WTC11 (cell line): Measurements from ENCODE around the gene FURIN. TPM values are rescaled to one million over a fixed set of nuclear protein-coding genes. Genes with fewer than 3 reads are reported as not detected.

Experiments
- ATAC-seq: fragments of 200-7000 bp; cut with Tn5 transposase; 2 replicates; pipeline ENCODE4 v1.10.0; 2021; ENCODE audit warnings: mild to moderate bottlenecking, moderate library complexity
- CTCF ChIA-PET: fragments of 300-600 bp; sonication (Branson Sonifier 250); formaldehyde crosslinking; loops from one replicate; lab custom pipeline; 2021; ENCODE audit warnings: antibody characterized with exemption; lab: Charles Lee
- POLR2A ChIA-PET: fragments of 350-600 bp; sonication (Branson Sonifier 250); formaldehyde crosslinking; loops from one replicate; lab custom pipeline; 2021; ENCODE audit warnings: antibody characterized with exemption; lab: Charles Lee
- DNase-seq: peaks from one replicate; pipeline ENCODE4 v3.0.0; 2021; ENCODE audit warnings: low spot score
- H3K27ac Mint-ChIP-seq: 2 replicates; pipeline ENCODE4 v1.8.0; 2021; ENCODE audit warnings: mixed read lengths
- H3K27me3 Mint-ChIP-seq: 2 replicates; pipeline ENCODE4 v1.8.0; 2021; ENCODE audit warnings: low read depth, mild to moderate bottlenecking, moderate library complexity, mixed read lengths
- H3K36me3 Mint-ChIP-seq: 2 replicates; pipeline ENCODE4 v1.8.0; 2021; ENCODE audit warnings: mixed read lengths
- H3K4me1 Mint-ChIP-seq: 2 replicates; pipeline ENCODE4 v1.8.0; 2022; ENCODE audit warnings: mixed read lengths
- H3K4me3 Mint-ChIP-seq: 2 replicates; pipeline ENCODE4 v1.8.0; 2021; ENCODE audit warnings: mild to moderate bottlenecking, moderate library complexity, mixed read lengths
- H3K9me3 Mint-ChIP-seq: 2 replicates; pipeline ENCODE4 v1.8.0; 2021; ENCODE audit warnings: mixed read lengths
- ATF1 ChIP-seq: sonication (generic); formaldehyde crosslinking; IDR thresholded peaks from 2 replicates; pipeline ENCODE4 v1.8.1; 2023; ENCODE audit warnings: mild to moderate bottlenecking, moderate library complexity, missing genetic modification reagents
- GRHL2 ChIP-seq: fragments of 250-450 bp; sonication (Bioruptor Pico); IDR thresholded peaks from 2 replicates; pipeline ENCODE4 v1.8.0; 2022; ENCODE audit warnings: mild to moderate bottlenecking, moderate library complexity; ENCODE audit not compliant: insufficient replicate concordance, severe bottlenecking
- JAZF1 ChIP-seq: fragments of 250-450 bp; sonication (Bioruptor Pico); IDR thresholded peaks from 2 replicates; pipeline ENCODE4 v1.9.0; 2021; ENCODE audit warnings: moderate library complexity, mild to moderate bottlenecking, inconsistent platforms
- KAT7 ChIP-seq: sonication (generic); formaldehyde crosslinking; IDR thresholded peaks from 2 replicates; pipeline ENCODE4 v1.8.1; 2023; ENCODE audit warnings: missing genetic modification reagents, mild to moderate bottlenecking, borderline replicate concordance
- MXD4 ChIP-seq: fragments of 250-450 bp; sonication (Bioruptor Pico); IDR thresholded peaks from 2 replicates; pipeline ENCODE4 v1.8.0; 2021; ENCODE audit warnings: mild to moderate bottlenecking, moderate library complexity, borderline replicate concordance
- NFE2L1 ChIP-seq: sonication (generic); formaldehyde crosslinking; IDR thresholded peaks from 2 replicates; pipeline ENCODE4 v1.8.1; 2023; ENCODE audit warnings: missing genetic modification reagents
- RELA ChIP-seq: sonication (generic); formaldehyde crosslinking; IDR thresholded peaks from 2 replicates; pipeline ENCODE4 v1.8.1; 2022; ENCODE audit warnings: missing genetic modification reagents, mild to moderate bottlenecking, borderline replicate concordance
- ZNF263 ChIP-seq: sonication (generic); formaldehyde crosslinking; IDR thresholded peaks from 2 replicates; pipeline ENCODE4 v1.8.1; 2022; ENCODE audit warnings: low read depth, mild to moderate bottlenecking, moderate library complexity, missing genetic modification reagents
- ZNF416 ChIP-seq: fragments of 250-450 bp; sonication (Bioruptor Pico); IDR thresholded peaks from 2 replicates; pipeline ENCODE4 v1.9.0; 2021; ENCODE audit warnings: mild to moderate bottlenecking, inconsistent platforms
- ZNF671 ChIP-seq: fragments of 250-450 bp; sonication (Bioruptor Pico); IDR thresholded peaks from 2 replicates; pipeline ENCODE4 v1.8.0; 2021; ENCODE audit warnings: mild to moderate bottlenecking
- total RNA-seq: library from RNA; stranded (reverse); gene quantifications from 3 replicates; pipeline ENCODE4 v1.2.3, GENCODE V29; 2021
- TF ChIP-seq, protein P1 (sequence below): sonication (generic); formaldehyde crosslinking; IDR thresholded peaks from 2 replicates; pipeline ENCODE4 v1.8.0; 2022; ENCODE audit warnings: mild to moderate bottlenecking, missing genetic modification reagents
- TF ChIP-seq, protein P2 (sequence below): sonication (generic); formaldehyde crosslinking; IDR thresholded peaks from 2 replicates; pipeline ENCODE4 v1.8.1; 2023; ENCODE audit warnings: mild to moderate bottlenecking, moderate library complexity, missing genetic modification reagents
- TF ChIP-seq, protein P3 (sequence below): sonication (generic); formaldehyde crosslinking; IDR thresholded peaks from 2 replicates; pipeline ENCODE4 v1.8.1; 2023; ENCODE audit warnings: mild to moderate bottlenecking, missing genetic modification reagents, borderline replicate concordance
- TF ChIP-seq, protein P4 (sequence below): sonication (generic); formaldehyde crosslinking; IDR thresholded peaks from 2 replicates; pipeline ENCODE4 v1.8.0; 2023; ENCODE audit warnings: missing genetic modification reagents
- TF ChIP-seq, protein P5 (sequence below): sonication (generic); formaldehyde crosslinking; IDR thresholded peaks from 2 replicates; pipeline ENCODE4 v1.8.0; 2022; ENCODE audit warnings: mild to moderate bottlenecking, missing genetic modification reagents
- TF ChIP-seq, protein P6 (sequence below): sonication (generic); formaldehyde crosslinking; IDR thresholded peaks from 2 replicates; pipeline ENCODE4 v1.8.1; 2023; ENCODE audit warnings: mild to moderate bottlenecking, missing genetic modification reagents, moderate library complexity
- TF ChIP-seq, protein P7 (sequence below): sonication (generic); formaldehyde crosslinking; IDR thresholded peaks from 2 replicates; pipeline ENCODE4 v1.8.1; 2022; ENCODE audit warnings: low read depth, missing genetic modification reagents, borderline replicate concordance
- TF ChIP-seq, protein P8 (sequence below): sonication (generic); formaldehyde crosslinking; IDR thresholded peaks from 2 replicates; pipeline ENCODE4 v1.8.0; 2022; ENCODE audit warnings: mild to moderate bottlenecking, missing genetic modification reagents
- TF ChIP-seq, protein P9 (sequence below): sonication (generic); formaldehyde crosslinking; IDR thresholded peaks from 2 replicates; pipeline ENCODE4 v1.8.1; 2022; ENCODE audit warnings: mild to moderate bottlenecking, moderate library complexity, missing genetic modification reagents

The FURIN gene
- total RNA-seq, 1 experiment from 2014 or later = 46.3 TPM

DNA sequence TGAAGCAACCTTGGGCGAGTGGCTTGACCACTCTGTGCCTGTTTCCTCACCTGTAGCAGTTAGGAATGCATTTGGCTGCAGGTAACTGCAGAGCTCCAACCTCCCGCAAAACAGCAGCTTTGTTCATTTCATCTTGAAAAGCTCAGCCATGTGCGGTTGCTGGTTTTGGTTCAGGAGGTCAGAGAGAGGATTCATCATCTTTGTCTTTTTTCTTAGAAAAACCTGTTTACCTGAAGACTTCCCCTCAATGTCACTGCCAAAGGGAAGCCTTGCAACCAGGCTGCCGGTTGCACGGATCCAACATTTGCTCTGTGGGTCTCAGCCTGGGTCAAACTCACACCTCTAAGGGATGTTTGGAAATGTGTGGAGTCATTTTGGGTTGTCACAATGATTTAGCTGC, 16.4 kb upstream of the FURIN start (continued):
- TF ChIP-seq, protein P1, sequence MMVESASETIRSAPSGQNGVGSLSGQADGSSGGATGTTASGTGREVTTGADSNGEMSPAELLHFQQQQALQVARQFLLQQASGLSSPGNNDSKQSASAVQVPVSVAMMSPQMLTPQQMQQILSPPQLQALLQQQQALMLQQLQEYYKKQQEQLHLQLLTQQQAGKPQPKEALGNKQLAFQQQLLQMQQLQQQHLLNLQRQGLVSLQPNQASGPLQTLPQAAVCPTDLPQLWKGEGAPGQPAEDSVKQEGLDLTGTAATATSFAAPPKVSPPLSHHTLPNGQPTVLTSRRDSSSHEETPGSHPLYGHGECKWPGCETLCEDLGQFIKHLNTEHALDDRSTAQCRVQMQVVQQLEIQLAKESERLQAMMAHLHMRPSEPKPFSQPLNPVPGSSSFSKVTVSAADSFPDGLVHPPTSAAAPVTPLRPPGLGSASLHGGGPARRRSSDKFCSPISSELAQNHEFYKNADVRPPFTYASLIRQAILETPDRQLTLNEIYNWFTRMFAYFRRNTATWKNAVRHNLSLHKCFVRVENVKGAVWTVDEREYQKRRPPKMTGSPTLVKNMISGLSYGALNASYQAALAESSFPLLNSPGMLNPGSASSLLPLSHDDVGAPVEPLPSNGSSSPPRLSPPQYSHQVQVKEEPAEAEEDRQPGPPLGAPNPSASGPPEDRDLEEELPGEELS (CRISPR knock-in tag) = no peak
- no peak for TF ChIP-seq ZNF671 (CRISPR knock-in tag)
- TF ChIP-seq, protein P2, sequence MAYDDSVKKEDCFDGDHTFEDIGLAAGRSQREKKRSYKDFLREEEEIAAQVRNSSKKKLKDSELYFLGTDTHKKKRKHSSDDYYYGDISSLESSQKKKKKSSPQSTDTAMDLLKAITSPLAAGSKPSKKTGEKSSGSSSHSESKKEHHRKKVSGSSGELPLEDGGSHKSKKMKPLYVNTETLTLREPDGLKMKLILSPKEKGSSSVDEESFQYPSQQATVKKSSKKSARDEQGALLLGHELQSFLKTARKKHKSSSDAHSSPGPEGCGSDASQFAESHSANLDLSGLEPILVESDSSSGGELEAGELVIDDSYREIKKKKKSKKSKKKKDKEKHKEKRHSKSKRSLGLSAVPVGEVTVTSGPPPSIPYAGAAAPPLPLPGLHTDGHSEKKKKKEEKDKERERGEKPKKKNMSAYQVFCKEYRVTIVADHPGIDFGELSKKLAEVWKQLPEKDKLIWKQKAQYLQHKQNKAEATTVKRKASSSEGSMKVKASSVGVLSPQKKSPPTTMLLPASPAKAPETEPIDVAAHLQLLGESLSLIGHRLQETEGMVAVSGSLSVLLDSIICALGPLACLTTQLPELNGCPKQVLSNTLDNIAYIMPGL (CRISPR knock-in tag) = no peak
- TF ChIP-seq, protein P3, sequence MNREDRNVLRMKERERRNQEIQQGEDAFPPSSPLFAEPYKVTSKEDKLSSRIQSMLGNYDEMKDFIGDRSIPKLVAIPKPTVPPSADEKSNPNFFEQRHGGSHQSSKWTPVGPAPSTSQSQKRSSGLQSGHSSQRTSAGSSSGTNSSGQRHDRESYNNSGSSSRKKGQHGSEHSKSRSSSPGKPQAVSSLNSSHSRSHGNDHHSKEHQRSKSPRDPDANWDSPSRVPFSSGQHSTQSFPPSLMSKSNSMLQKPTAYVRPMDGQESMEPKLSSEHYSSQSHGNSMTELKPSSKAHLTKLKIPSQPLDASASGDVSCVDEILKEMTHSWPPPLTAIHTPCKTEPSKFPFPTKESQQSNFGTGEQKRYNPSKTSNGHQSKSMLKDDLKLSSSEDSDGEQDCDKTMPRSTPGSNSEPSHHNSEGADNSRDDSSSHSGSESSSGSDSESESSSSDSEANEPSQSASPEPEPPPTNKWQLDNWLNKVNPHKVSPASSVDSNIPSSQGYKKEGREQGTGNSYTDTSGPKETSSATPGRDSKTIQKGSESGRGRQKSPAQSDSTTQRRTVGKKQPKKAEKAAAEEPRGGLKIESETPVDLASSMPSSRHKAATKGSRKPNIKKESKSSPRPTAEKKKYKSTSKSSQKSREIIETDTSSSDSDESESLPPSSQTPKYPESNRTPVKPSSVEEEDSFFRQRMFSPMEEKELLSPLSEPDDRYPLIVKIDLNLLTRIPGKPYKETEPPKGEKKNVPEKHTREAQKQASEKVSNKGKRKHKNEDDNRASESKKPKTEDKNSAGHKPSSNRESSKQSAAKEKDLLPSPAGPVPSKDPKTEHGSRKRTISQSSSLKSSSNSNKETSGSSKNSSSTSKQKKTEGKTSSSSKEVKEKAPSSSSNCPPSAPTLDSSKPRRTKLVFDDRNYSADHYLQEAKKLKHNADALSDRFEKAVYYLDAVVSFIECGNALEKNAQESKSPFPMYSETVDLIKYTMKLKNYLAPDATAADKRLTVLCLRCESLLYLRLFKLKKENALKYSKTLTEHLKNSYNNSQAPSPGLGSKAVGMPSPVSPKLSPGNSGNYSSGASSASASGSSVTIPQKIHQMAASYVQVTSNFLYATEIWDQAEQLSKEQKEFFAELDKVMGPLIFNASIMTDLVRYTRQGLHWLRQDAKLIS (CRISPR knock-in tag) = no peak
- TF ChIP-seq, protein P4, sequence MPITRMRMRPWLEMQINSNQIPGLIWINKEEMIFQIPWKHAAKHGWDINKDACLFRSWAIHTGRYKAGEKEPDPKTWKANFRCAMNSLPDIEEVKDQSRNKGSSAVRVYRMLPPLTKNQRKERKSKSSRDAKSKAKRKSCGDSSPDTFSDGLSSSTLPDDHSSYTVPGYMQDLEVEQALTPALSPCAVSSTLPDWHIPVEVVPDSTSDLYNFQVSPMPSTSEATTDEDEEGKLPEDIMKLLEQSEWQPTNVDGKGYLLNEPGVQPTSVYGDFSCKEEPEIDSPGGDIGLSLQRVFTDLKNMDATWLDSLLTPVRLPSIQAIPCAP (CRISPR knock-in tag) = no peak
- no peak for TF ChIP-seq KAT7 (CRISPR knock-in tag)
- TF ChIP-seq, all 79 proteins: peak for 0

DNA sequence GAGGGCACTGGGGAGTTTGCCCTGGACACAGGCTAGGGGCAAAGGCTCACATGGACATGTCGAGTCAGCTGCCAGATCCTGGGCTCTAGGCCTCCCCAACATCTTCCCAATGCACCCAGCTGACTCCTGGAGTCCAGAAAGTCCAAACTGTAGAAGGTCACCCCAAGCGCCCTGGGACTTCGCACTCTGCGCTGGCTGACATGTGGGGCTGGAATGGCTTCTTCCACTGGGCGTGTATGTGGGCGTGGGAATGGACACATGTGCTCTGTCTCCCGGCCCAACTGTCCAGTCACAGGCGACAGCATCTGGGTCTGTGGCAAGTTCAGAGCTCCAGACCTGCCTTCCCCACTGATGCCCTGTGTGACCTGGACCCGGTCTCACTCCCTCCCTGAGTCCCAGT, 13.2 kb upstream of the FURIN start:
- ChIA-PET CTCF (no interaction called here), POLR2A (interaction anchor here (0.6 kb wide), 1 partner anchor 45 kb away, joined by 7 read pairs; no protein-coding TSS in a partner anchor)
- ATAC-seq = no peak
- DNase-seq = no peak
- peaks cover 10% of the 10 kb centered on the region; the same call in 1 of the 2 replicates for H3K9me3 Mint-ChIP-seq
- no peak overlapping the region for H3K4me3 Mint-ChIP-seq
- H3K4me1 Mint-ChIP-seq = peaks cover 12% of the 10 kb centered on the region
- no peaks in the 10 kb centered on the region for H3K36me3 Mint-ChIP-seq
- H3K27me3 Mint-ChIP-seq = no peaks in the 10 kb centered on the region
- H3K27ac Mint-ChIP-seq = no peak overlapping the region
- TF ChIP-seq, protein P5, sequence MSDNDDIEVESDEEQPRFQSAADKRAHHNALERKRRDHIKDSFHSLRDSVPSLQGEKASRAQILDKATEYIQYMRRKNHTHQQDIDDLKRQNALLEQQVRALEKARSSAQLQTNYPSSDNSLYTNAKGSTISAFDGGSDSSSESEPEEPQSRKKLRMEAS = no peak

DNA sequence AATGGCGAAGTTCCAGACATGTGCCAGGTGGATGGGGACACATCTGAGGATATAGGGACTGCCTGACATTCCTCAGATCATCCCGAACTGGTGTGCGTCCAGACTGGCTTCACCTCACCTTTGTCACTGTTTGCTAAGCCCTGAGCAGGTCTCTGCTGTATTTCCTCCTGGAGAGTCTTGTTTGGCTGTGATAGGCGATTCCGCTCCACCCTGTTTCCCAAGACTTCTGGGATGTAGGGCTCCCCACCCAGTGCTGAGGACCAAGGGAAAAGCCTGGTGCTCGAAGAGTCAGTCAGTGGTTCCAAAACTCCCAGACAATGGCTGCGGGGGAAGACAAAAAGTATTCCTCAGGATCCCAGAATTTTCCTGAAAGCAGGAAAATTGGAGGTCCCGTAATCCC, 11.1 kb upstream of the FURIN start:
- H3K27ac Mint-ChIP-seq = no peak overlapping the region
- no peak overlapping the region for H3K4me3 Mint-ChIP-seq
- ChIA-PET POLR2A (no interaction called here), CTCF (no interaction called here)
- no peak for DNase-seq
- H3K36me3 Mint-ChIP-seq = no peaks in the 10 kb centered on the region
- H3K9me3 Mint-ChIP-seq = no peaks in the 10 kb centered on the region
- ATAC-seq = no peak
- no peaks in the 10 kb centered on the region for H3K27me3 Mint-ChIP-seq
- H3K4me1 Mint-ChIP-seq = peaks cover 14% of the 10 kb centered on the region
- TF ChIP-seq, protein P6, sequence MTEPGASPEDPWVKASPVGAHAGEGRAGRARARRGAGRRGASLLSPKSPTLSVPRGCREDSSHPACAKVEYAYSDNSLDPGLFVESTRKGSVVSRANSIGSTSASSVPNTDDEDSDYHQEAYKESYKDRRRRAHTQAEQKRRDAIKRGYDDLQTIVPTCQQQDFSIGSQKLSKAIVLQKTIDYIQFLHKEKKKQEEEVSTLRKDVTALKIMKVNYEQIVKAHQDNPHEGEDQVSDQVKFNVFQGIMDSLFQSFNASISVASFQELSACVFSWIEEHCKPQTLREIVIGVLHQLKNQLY (CRISPR knock-in tag) = no peak
- TF ChIP-seq GRHL2 (CRISPR knock-in tag) (no peak), JAZF1 (CRISPR knock-in tag) (no peak), MXD4 (CRISPR knock-in tag) (no peak), NFE2L1 (CRISPR knock-in tag) (no peak), ZNF416 (CRISPR knock-in tag) (no peak), ZNF263 (CRISPR knock-in tag) (no peak), RELA (CRISPR knock-in tag) (no peak), ATF1 (CRISPR knock-in tag) (no peak)
- TF ChIP-seq, protein P7, sequence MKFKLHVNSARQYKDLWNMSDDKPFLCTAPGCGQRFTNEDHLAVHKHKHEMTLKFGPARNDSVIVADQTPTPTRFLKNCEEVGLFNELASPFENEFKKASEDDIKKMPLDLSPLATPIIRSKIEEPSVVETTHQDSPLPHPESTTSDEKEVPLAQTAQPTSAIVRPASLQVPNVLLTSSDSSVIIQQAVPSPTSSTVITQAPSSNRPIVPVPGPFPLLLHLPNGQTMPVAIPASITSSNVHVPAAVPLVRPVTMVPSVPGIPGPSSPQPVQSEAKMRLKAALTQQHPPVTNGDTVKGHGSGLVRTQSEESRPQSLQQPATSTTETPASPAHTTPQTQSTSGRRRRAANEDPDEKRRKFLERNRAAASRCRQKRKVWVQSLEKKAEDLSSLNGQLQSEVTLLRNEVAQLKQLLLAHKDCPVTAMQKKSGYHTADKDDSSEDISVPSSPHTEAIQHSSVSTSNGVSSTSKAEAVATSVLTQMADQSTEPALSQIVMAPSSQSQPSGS (CRISPR knock-in tag) = no peak
- TF ChIP-seq, protein P8, sequence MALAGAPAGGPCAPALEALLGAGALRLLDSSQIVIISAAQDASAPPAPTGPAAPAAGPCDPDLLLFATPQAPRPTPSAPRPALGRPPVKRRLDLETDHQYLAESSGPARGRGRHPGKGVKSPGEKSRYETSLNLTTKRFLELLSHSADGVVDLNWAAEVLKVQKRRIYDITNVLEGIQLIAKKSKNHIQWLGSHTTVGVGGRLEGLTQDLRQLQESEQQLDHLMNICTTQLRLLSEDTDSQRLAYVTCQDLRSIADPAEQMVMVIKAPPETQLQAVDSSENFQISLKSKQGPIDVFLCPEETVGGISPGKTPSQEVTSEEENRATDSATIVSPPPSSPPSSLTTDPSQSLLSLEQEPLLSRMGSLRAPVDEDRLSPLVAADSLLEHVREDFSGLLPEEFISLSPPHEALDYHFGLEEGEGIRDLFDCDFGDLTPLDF (CRISPR knock-in tag) = no peak
- TF ChIP-seq, protein P9, sequence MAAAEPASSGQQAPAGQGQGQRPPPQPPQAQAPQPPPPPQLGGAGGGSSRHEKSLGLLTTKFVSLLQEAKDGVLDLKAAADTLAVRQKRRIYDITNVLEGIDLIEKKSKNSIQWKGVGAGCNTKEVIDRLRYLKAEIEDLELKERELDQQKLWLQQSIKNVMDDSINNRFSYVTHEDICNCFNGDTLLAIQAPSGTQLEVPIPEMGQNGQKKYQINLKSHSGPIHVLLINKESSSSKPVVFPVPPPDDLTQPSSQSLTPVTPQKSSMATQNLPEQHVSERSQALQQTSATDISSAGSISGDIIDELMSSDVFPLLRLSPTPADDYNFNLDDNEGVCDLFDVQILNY (CRISPR knock-in tag) = no peak
